HepG2 (cell line): ENCODE measurements around the gene TPRKB. TPM values are rescaled to one million over a fixed set of nuclear protein-coding genes. Genes with fewer than 3 reads are reported as not detected.

ENCODE experiments used
- ARID2 ChIP-seq: sonication (generic); formaldehyde crosslinking; IDR thresholded peaks from 2 replicates; pipeline ENCODE4 v1.8.1; 2022; ENCODE audit warnings: mild to moderate bottlenecking, missing genetic modification reagents, borderline replicate concordance
- DR1 ChIP-seq: sonication (generic); formaldehyde crosslinking; IDR thresholded peaks from 2 replicates; pipeline ENCODE4 v1.8.0; 2021; ENCODE audit warnings: mild to moderate bottlenecking, missing genetic modification reagents, inconsistent platforms
- HCFC1 ChIP-seq: fragments of 150-350 bp; IDR thresholded peaks from 2 replicates; pipeline ENCODE4 v1.6.1; 2014; ENCODE audit warnings: low read depth, low read length
- JARID2 ChIP-seq: sonication (generic); formaldehyde crosslinking; IDR thresholded peaks from 2 replicates; pipeline ENCODE4 v1.8.1; 2023; ENCODE audit warnings: missing genetic modification reagents, inconsistent platforms; ENCODE audit not compliant: insufficient replicate concordance
- KLF13 ChIP-seq: sonication (generic); formaldehyde crosslinking; IDR thresholded peaks from 2 replicates; pipeline ENCODE4 v1.4.0; 2020; ENCODE audit warnings: mild to moderate bottlenecking, missing genetic modification reagents
- KLF6 ChIP-seq: IDR thresholded peaks from 2 replicates; pipeline ENCODE4 v1.8.0; 2016; ENCODE audit warnings: missing biosample characterization, missing genetic modification reagents
- MTA1 ChIP-seq: sonication (generic); formaldehyde crosslinking; IDR thresholded peaks from 2 replicates; pipeline ENCODE4 v1.4.0; 2020; ENCODE audit warnings: missing genetic modification reagents, mild to moderate bottlenecking, borderline replicate concordance
- PPARG ChIP-seq: conservative IDR thresholded peaks from 2 replicates; pipeline ENCODE4 v1.6.1; 2016; ENCODE audit warnings: missing biosample characterization, missing genetic modification reagents
- RFXANK ChIP-seq: IDR thresholded peaks from 2 replicates; pipeline ENCODE4 v1.6.1; 2016
- SP4 ChIP-seq: sonication (generic); formaldehyde crosslinking; IDR thresholded peaks from 2 replicates; pipeline ENCODE4 v1.8.1; 2023; ENCODE audit warnings: mild to moderate bottlenecking, missing genetic modification reagents
- STAG1 ChIP-seq: sonication (generic); formaldehyde crosslinking; IDR thresholded peaks from 2 replicates; pipeline ENCODE4 v1.4.0; 2020; ENCODE audit warnings: missing genetic modification reagents
- TGIF2 ChIP-seq: IDR thresholded peaks from 2 replicates; pipeline ENCODE4 v1.6.1; 2016; ENCODE audit warnings: control low read depth, missing compliant biosample characterization
- ZHX2 ChIP-seq, 2 experiments: sonication (generic) in 1 of 2; formaldehyde crosslinking in 1 of 2; IDR thresholded peaks; 2 replicates each; pipeline versions ENCODE4 v1.6.1 to v1.9.0; 2014 to 2022; ENCODE audit warnings: antibody characterized with exemption in 1 of 2, borderline replicate concordance in 1 of 2, inconsistent platforms in 1 of 2, low read depth in 1 of 2, missing genetic modification reagents in 1 of 2
- ZMYM2 ChIP-seq: sonication (generic); formaldehyde crosslinking; IDR thresholded peaks from 2 replicates; pipeline ENCODE4 v1.8.0; 2022; ENCODE audit warnings: mild to moderate bottlenecking, missing genetic modification reagents
- ZNF234 ChIP-seq: sonication (generic); formaldehyde crosslinking; conservative IDR thresholded peaks from 2 replicates; pipeline ENCODE4 v1.5.1; 2020; ENCODE audit warnings: mild to moderate bottlenecking, missing genetic modification reagents
- ZNF383 ChIP-seq: sonication (generic); formaldehyde crosslinking; IDR thresholded peaks from 2 replicates; pipeline ENCODE4 v1.4.0; 2020; ENCODE audit warnings: missing genetic modification reagents, mild to moderate bottlenecking, borderline replicate concordance
- ZNF567 ChIP-seq: sonication (generic); formaldehyde crosslinking; IDR thresholded peaks from 2 replicates; pipeline ENCODE4 v1.8.1; 2023; ENCODE audit warnings: mild to moderate bottlenecking, missing genetic modification reagents, borderline replicate concordance
- ZNF704 ChIP-seq: sonication (generic); formaldehyde crosslinking; IDR thresholded peaks from 2 replicates; pipeline ENCODE4 v1.8.1; 2023; ENCODE audit warnings: mild to moderate bottlenecking, inconsistent platforms, moderate library complexity, missing genetic modification reagents, borderline replicate concordance
- ZNF747 ChIP-seq: sonication (generic); formaldehyde crosslinking; IDR thresholded peaks from 2 replicates; pipeline ENCODE4 v1.8.1; 2023; ENCODE audit warnings: missing genetic modification reagents, mild to moderate bottlenecking, borderline replicate concordance
- ZNF800 ChIP-seq: sonication (generic); formaldehyde crosslinking; IDR thresholded peaks from 2 replicates; pipeline ENCODE4 v1.4.0; 2020; ENCODE audit warnings: missing genetic modification reagents
- polyA plus RNA-seq, 8 experiments: library from polyadenylated mRNA; depleted of rRNA in 3 of 8; stranded (reverse) in 7 of 8; unstranded in 1 of 8; fragments of >200 nt; fragmentation: Illumina TruSeq in 4 of 8; extraction: Trizol in 4 of 8; gene quantifications; 2 replicates each; pipeline versions ENCODE4 v1.2.1 to v1.2.3, GENCODE V29; 2011 to 2016; ENCODE audit warnings: low read depth in 4 of 8, missing spikeins in 1 of 8, mixed read lengths in 1 of 8; ENCODE audit not compliant: insufficient read depth in 1 of 8
- total RNA-seq, 5 experiments: library from RNA; depleted of rRNA; stranded (reverse); fragments of >200 nt; fragmentation: Illumina TruSeq; extraction: Trizol; gene quantifications; 2 replicates each; pipeline ENCODE4 v1.2.3, GENCODE V29; 2016; ENCODE audit warnings: low read depth in 1 of 5

Gene TPRKB
- total and polyA plus RNA-seq, 2 of the 13 experiments (the other 11 are each of a cell fraction or from before 2014, with no cell fraction given) = 32.0 to 58.0 TPM

- TF ChIP-seq ZNF800 (CRISPR knock-in tag) (peak; percentile 37; the same call in 1 of the 2 replicates), ZHX2 (IDR thresholded peaks at IDR 0.05; ENCODE audit: low read depth) (peak; percentile 79; the same call in 1 of the 2 replicates), ZHX2 (CRISPR knock-in tag; IDR thresholded peaks at IDR 0.05; ENCODE audit: borderline replicate concordance) (no peak), ZNF704 (peak; percentile 84), RFXANK (0 out of 2 replicates have a peak, but pooled peaks have one; percentile 59), DR1 (CRISPR knock-in tag) (peak; percentile 31; the same call in 1 of the 2 replicates), ZMYM2 (CRISPR knock-in tag) (no peak), PPARG (CRISPR knock-in tag) (peak; percentile 55), ZNF747 (CRISPR knock-in tag) (peak; percentile 66; the same call in 1 of the 2 replicates), ARID2 (CRISPR knock-in tag) (peak; percentile 96; the same call in 1 of the 2 replicates), TGIF2 (CRISPR knock-in tag) (peak; percentile 87), ZNF383 (no peak), KLF6 (peak; percentile 79), KLF13 (peak; percentile 60; the same call in 1 of the 2 replicates), JARID2 (CRISPR knock-in tag) (peak; percentile 6), MTA1 (peak; percentile 63; the same call in 1 of the 2 replicates), ZNF234 (CRISPR knock-in tag) (no peak), SP4 (peak; percentile 65), ZNF567 (CRISPR knock-in tag) (0 out of 2 replicates have a peak, but pooled peaks have one; percentile 39), STAG1 (peak; percentile 69), HCFC1 (no peak)
Measured at GRCh38 chr2:73779467-73780236, 42.5 kb upstream of the TPRKB start, which contains the start of gene DUSP11 (continued).
